Neural cell (in vitro differentiated cells): ENCODE results near the gene SHISAL2B. TPM values are rescaled to one million over a fixed set of nuclear protein-coding genes. Genes with fewer than 3 reads are reported as not detected.

Source experiments
- H2AFZ ChIP-seq: fragments of 200-600, 300-800 bp; sonication (generic), shearing (Covaris generic); 2 replicates; pipeline ENCODE4 v1.6.0; 2014; ENCODE audit warnings: low read depth, mild to moderate bottlenecking, antibody characterized with exemption, low read length, moderate library complexity
- H3F3A ChIP-seq: fragments of 200-600 bp; shearing (Covaris generic); 2 replicates; pipeline ENCODE4 v1.6.1; 2016; ENCODE audit warnings: mild to moderate bottlenecking, moderate library complexity, mixed read lengths, antibody characterized with exemption, low read length; ENCODE audit not compliant: insufficient read depth, poor library complexity, severe bottlenecking
- H3K27ac ChIP-seq: fragments of 200-600, 300-800 bp; sonication (generic), shearing (Covaris generic); 2 replicates; pipeline ENCODE4 v1.5.1; 2014; ENCODE audit warnings: mild to moderate bottlenecking, low read length, moderate library complexity
- H3K27me3 ChIP-seq: fragments of 300-800, 200-600 bp; sonication (generic), shearing (Covaris generic); 2 replicates; pipeline ENCODE4 v1.6.0; 2014; ENCODE audit warnings: mild to moderate bottlenecking, low read depth, low read length, moderate library complexity; ENCODE audit not compliant: insufficient read depth
- H3K36me3 ChIP-seq: fragments of 300-800, 200-600 bp; sonication (generic), shearing (Covaris generic); 2 replicates; pipeline ENCODE4 v1.5.1; 2014; ENCODE audit warnings: mild to moderate bottlenecking, antibody characterized with exemption, low read length, moderate library complexity; ENCODE audit not compliant: insufficient read depth
- H3K4me2 ChIP-seq: fragments of 300-800, 200-600 bp; sonication (generic), shearing (Covaris generic); 2 replicates; pipeline ENCODE4 v1.6.0; 2014; ENCODE audit warnings: mild to moderate bottlenecking, low read length
- H3K4me3 ChIP-seq: fragments of 300-800, 200-600 bp; sonication (generic), shearing (Covaris generic); 2 replicates; pipeline ENCODE4 v1.5.1; 2014; ENCODE audit warnings: mild to moderate bottlenecking, low read length, moderate library complexity
- H3K79me2 ChIP-seq: fragments of 200-600 bp; shearing (Covaris generic); replicated peaks from 2 replicates; pipeline ENCODE4 v1.6.0; 2014; ENCODE audit warnings: mild to moderate bottlenecking, low read length, moderate library complexity; ENCODE audit not compliant: insufficient read depth
- H3K9ac ChIP-seq: fragments of 300-800, 200-600 bp; sonication (generic), shearing (Covaris generic); 2 replicates; pipeline ENCODE4 v1.6.1; 2016; ENCODE audit warnings: mild to moderate bottlenecking, low read length, mixed read lengths
- H3K9me2 ChIP-seq: fragments of 200-600 bp; shearing (Covaris generic); 2 replicates; pipeline ENCODE4 v1.6.1; 2016; ENCODE audit warnings: mild to moderate bottlenecking, low read length, mixed read lengths; ENCODE audit not compliant: insufficient read depth
- H3K9me3 ChIP-seq: fragments of 200-600, 300-800 bp; sonication (generic), shearing (Covaris generic); 2 replicates; pipeline ENCODE4 v1.6.1; 2016; ENCODE audit warnings: mild to moderate bottlenecking, mixed run types, low read length, moderate library complexity, mixed read lengths
- H4K20me1 ChIP-seq: fragments of 200-600 bp; shearing (Covaris generic); 2 replicates; pipeline ENCODE4 v1.6.1; 2016; ENCODE audit warnings: mild to moderate bottlenecking, mixed run types; ENCODE audit not compliant: insufficient read depth
- EP300 ChIP-seq: fragments of 450-650 bp; conservative IDR thresholded peaks from 2 replicates; pipeline ENCODE4 v1.6.1; 2014; ENCODE audit warnings: antibody characterized with exemption, mild to moderate bottlenecking, moderate library complexity; ENCODE audit not compliant: poor library complexity, severe bottlenecking
- EZH2 ChIP-seq: fragments of 200-600, 300-800 bp; shearing (Covaris generic), sonication (generic); IDR thresholded peaks from 2 replicates; pipeline ENCODE4 v1.6.1; 2014; ENCODE audit warnings: antibody characterized with exemption, low read length, borderline replicate concordance, mild to moderate bottlenecking; ENCODE audit not compliant: insufficient read depth, poor library complexity, severe bottlenecking
- MXI1 ChIP-seq: fragments of 450-650 bp; conservative IDR thresholded peaks from 2 replicates; pipeline ENCODE4 v1.6.1; 2014; ENCODE audit warnings: antibody characterized with exemption, mild to moderate bottlenecking; ENCODE audit not compliant: poor library complexity, severe bottlenecking
- POLR2AphosphoS5 ChIP-seq: IDR thresholded peaks from 2 replicates; pipeline ENCODE4 v1.6.1; 2012
- RAD21 ChIP-seq: fragments of 450-650 bp; conservative IDR thresholded peaks from 2 replicates; pipeline ENCODE4 v1.6.1; 2014; ENCODE audit warnings: antibody characterized with exemption, mild to moderate bottlenecking, moderate library complexity
- SMC3 ChIP-seq: fragments of 450-650 bp; conservative IDR thresholded peaks from 2 replicates; pipeline ENCODE4 v1.6.1; 2014; ENCODE audit warnings: antibody characterized with exemption, mild to moderate bottlenecking, moderate library complexity; ENCODE audit not compliant: poor library complexity
- TAF1 ChIP-seq: IDR thresholded peaks from 2 replicates; pipeline ENCODE4 v1.6.1; 2012; ENCODE audit warnings: low read depth
- polyA plus RNA-seq: library from polyadenylated mRNA; depleted of rRNA; stranded (reverse); fragments of >200 nt; gene quantifications from 2 replicates; pipeline ENCODE4 v1.2.3, GENCODE V29; 2014
- TF ChIP-seq, protein P1 (sequence below): IDR thresholded peaks from 2 replicates; pipeline ENCODE4 v1.6.1; 2012; ENCODE audit warnings: borderline replicate concordance
- TF ChIP-seq, protein P2 (sequence below): fragments of 450-650 bp; IDR thresholded peaks from 2 replicates; pipeline ENCODE4 v1.5.1; 2014; ENCODE audit warnings: antibody characterized with exemption, mild to moderate bottlenecking, moderate library complexity; ENCODE audit not compliant: poor library complexity, severe bottlenecking

SHISAL2B gene
- polyA plus RNA-seq, 1 donor from 2014 or later, result not detected

DNA sequence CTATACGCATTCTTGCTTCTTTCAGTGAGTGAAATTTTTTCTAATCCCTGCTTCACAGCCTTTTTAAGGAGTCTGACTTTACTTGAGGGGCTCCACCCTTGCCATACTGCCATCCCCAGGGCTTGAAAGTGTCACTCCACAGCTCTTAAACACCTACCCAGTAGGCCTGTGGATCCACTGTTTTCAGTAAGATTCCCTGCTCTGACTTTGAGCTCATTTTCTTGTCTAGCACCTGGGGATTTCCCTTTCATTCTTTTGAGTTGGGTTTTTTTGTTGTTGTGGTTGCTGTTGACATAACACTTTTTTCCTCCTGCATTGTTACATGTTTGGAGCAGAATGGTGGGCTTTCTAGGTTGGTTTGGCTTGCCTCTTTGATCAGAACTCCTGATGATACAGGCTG is 54.6 kb downstream of the SHISAL2B start:
- H3K27ac ChIP-seq, result no peak overlapping the region
- no peaks in the 10 kb centered on the region for H4K20me1 ChIP-seq
- H3K79me2 ChIP-seq, result no peaks in the 10 kb centered on the region
- H2AFZ ChIP-seq, result no peak overlapping the region
- no peak overlapping the region for H3K4me3 ChIP-seq
- H3K9me3 ChIP-seq, result no peaks in the 10 kb centered on the region
- no peak overlapping the region for H3K9ac ChIP-seq
- TF ChIP-seq MXI1 (no peak), POLR2AphosphoS5 (no peak)
- H3K36me3 ChIP-seq, result no peaks in the 10 kb centered on the region
- no peaks in the 10 kb centered on the region for H3F3A ChIP-seq
- H3K4me2 ChIP-seq, result no peak overlapping the region
- H3K27me3 ChIP-seq, result no peaks in the 10 kb centered on the region
- H3K9me2 ChIP-seq, result no peaks in the 10 kb centered on the region

DNA sequence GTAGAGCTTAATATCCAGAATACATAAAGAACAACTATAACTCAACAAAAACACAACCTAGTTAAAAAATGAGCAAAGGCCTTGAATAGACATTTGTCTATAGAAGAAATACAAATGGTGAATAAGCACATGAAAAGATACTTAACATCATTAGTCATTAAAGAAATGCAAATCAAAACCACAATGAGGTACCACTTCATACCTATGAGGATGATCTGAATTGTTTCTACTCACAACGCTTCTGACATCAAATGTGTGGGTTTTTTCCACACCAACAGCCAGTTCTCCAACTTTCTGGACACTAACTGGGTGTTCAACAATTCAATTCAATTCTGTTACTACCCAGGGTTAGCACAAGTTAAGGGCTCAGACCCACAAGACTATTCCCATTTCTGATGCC is 56.1 kb downstream of the SHISAL2B start:
- Histone ChIP-seq H3K9ac (no peak overlapping the region), H3F3A (no peaks in the 10 kb centered on the region), H3K9me2 (no peaks in the 10 kb centered on the region), H3K9me3 (no peaks in the 10 kb centered on the region), H3K4me3 (no peak overlapping the region), H2AFZ (no peak overlapping the region), H3K79me2 (no peaks in the 10 kb centered on the region), H3K27me3 (no peaks in the 10 kb centered on the region), H3K27ac (no peak overlapping the region), H3K36me3 (no peaks in the 10 kb centered on the region), H4K20me1 (no peaks in the 10 kb centered on the region), H3K4me2 (no peak overlapping the region)
- TF ChIP-seq, protein P1, sequence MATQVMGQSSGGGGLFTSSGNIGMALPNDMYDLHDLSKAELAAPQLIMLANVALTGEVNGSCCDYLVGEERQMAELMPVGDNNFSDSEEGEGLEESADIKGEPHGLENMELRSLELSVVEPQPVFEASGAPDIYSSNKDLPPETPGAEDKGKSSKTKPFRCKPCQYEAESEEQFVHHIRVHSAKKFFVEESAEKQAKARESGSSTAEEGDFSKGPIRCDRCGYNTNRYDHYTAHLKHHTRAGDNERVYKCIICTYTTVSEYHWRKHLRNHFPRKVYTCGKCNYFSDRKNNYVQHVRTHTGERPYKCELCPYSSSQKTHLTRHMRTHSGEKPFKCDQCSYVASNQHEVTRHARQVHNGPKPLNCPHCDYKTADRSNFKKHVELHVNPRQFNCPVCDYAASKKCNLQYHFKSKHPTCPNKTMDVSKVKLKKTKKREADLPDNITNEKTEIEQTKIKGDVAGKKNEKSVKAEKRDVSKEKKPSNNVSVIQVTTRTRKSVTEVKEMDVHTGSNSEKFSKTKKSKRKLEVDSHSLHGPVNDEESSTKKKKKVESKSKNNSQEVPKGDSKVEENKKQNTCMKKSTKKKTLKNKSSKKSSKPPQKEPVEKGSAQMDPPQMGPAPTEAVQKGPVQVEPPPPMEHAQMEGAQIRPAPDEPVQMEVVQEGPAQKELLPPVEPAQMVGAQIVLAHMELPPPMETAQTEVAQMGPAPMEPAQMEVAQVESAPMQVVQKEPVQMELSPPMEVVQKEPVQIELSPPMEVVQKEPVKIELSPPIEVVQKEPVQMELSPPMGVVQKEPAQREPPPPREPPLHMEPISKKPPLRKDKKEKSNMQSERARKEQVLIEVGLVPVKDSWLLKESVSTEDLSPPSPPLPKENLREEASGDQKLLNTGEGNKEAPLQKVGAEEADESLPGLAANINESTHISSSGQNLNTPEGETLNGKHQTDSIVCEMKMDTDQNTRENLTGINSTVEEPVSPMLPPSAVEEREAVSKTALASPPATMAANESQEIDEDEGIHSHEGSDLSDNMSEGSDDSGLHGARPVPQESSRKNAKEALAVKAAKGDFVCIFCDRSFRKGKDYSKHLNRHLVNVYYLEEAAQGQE, result no peak
- no peak for TF ChIP-seq EZH2

DNA sequence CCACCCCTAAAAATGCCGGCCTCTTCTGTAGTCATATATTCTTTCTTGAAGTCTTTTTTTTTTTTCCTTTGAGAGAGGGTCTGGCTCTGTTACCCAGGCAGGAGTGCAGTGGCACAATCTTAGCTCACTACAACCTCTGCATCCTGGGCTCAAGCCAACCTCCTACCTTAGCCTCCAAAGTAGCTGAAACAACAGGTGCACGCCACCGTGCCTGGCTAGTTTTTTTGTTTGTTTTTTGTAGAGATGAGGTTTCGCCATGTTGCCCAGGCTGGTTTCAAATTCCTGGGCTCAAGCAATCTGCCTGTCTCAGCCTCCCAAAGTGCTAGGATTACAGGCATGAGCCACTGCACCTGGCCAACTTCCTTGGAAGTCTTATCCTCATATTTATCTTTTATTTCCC is 59.1 kb downstream of the SHISAL2B start:
- H3K4me3 ChIP-seq, result no peak overlapping the region
- TF ChIP-seq MXI1 (no peak), RAD21 (no peak), POLR2AphosphoS5 (no peak), TAF1 (no peak), EP300 (no peak), SMC3 (no peak), EZH2 (no peak)
- TF ChIP-seq, protein P2, sequence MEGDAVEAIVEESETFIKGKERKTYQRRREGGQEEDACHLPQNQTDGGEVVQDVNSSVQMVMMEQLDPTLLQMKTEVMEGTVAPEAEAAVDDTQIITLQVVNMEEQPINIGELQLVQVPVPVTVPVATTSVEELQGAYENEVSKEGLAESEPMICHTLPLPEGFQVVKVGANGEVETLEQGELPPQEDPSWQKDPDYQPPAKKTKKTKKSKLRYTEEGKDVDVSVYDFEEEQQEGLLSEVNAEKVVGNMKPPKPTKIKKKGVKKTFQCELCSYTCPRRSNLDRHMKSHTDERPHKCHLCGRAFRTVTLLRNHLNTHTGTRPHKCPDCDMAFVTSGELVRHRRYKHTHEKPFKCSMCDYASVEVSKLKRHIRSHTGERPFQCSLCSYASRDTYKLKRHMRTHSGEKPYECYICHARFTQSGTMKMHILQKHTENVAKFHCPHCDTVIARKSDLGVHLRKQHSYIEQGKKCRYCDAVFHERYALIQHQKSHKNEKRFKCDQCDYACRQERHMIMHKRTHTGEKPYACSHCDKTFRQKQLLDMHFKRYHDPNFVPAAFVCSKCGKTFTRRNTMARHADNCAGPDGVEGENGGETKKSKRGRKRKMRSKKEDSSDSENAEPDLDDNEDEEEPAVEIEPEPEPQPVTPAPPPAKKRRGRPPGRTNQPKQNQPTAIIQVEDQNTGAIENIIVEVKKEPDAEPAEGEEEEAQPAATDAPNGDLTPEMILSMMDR, result no peak
- TF ChIP-seq, protein P1, result no peak
- no peaks in the 10 kb centered on the region for H3K36me3 ChIP-seq
- no peak overlapping the region for H3K9ac ChIP-seq
- no peaks in the 10 kb centered on the region for H4K20me1 ChIP-seq
- H3K79me2 ChIP-seq, result no peaks in the 10 kb centered on the region
- H3K27me3 ChIP-seq, result no peaks in the 10 kb centered on the region
- no peak overlapping the region for H2AFZ ChIP-seq
- no peak overlapping the region for H3K4me2 ChIP-seq
- no peaks in the 10 kb centered on the region for H3F3A ChIP-seq
- no peaks in the 10 kb centered on the region for H3K9me2 ChIP-seq
- H3K27ac ChIP-seq, result no peak overlapping the region
- no peaks in the 10 kb centered on the region for H3K9me3 ChIP-seq
